Measurements from ENCODE around the gene ZNF746. TPM values are rescaled to one million over a fixed set of nuclear protein-coding genes. Genes with fewer than 3 reads are reported as not detected.
"Not testable (repeated sequence)": the region's sequence is repeated elsewhere in the genome, so short reads cannot be mapped to it uniquely, and the experiment has no call there.

ZNF746 gene
- total RNA-seq, 4 donors from 2014 or later, result 15.1 to 30.4 (median 25.0) TPM

DNA sequence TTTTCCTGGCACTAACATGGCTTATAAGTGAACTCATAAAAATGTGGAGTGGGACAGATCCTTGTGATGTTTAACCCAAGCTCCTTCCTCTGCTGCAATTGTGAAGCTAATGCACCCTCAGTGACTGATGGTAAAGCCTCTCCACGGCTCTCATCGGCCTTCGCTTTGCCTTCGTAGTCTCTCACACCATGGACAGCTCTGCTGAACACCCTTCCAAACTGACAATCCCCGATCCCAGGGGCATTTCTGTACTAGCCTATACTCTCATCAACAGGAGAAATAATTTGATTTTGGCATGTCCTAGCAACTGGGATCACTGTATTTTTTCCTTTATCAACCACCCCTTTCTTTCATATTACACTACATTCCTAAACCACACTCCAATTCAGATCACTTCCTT is 42.9 kb downstream of the ZNF746 start:
- ATAC-seq (ENCODE audit: low FRiP score) (no peak), DNase-seq (ENCODE audit: low spot score) (no peak)
- TF ChIP-seq, protein P1, sequence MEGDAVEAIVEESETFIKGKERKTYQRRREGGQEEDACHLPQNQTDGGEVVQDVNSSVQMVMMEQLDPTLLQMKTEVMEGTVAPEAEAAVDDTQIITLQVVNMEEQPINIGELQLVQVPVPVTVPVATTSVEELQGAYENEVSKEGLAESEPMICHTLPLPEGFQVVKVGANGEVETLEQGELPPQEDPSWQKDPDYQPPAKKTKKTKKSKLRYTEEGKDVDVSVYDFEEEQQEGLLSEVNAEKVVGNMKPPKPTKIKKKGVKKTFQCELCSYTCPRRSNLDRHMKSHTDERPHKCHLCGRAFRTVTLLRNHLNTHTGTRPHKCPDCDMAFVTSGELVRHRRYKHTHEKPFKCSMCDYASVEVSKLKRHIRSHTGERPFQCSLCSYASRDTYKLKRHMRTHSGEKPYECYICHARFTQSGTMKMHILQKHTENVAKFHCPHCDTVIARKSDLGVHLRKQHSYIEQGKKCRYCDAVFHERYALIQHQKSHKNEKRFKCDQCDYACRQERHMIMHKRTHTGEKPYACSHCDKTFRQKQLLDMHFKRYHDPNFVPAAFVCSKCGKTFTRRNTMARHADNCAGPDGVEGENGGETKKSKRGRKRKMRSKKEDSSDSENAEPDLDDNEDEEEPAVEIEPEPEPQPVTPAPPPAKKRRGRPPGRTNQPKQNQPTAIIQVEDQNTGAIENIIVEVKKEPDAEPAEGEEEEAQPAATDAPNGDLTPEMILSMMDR (IDR thresholded peaks at IDR 0.05), result no peak

- TF ChIP-seq, protein P1 (IDR thresholded peaks at IDR 0.05), result no peak
- DNase-seq (ENCODE audit: low spot score), result no peak
- no peak for ATAC-seq (ENCODE audit: low FRiP score)
Measured at GRCh38 chr7:149454006-149454405, 43.6 kb downstream of the ZNF746 start.

DNA sequence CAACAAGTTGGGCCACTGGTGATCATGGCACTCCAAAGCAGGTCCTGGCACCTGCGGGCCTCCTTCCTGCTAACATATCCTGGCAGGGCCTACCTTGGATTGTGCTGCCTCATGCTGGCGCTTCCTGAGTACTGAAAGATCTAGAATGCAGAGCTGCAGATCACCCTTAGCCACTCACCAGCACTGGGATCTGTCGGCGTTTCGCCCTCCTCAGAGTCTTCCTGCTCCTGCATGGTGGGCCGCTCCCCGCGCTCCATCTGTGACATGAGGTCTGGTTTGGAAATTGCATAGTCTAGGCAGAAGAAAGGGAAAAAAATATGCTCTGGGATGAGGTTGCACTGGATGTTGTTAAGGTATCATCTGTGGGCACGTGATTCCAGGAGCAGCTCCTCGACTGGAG is 46.8 kb downstream of the ZNF746 start:
- DNase-seq (ENCODE audit: low spot score) (no peak), ATAC-seq (ENCODE audit: low FRiP score) (no peak)
- TF ChIP-seq, protein P1 (IDR thresholded peaks at IDR 0.05), result no peak

GRCh38 chr7:149449897-149450296 is 47.7 kb downstream of the ZNF746 start:
- TF ChIP-seq, protein P1 (IDR thresholded peaks at IDR 0.05), result no peak
- DNase-seq (ENCODE audit: low spot score) (no peak), ATAC-seq (ENCODE audit: low FRiP score) (no peak)

DNA sequence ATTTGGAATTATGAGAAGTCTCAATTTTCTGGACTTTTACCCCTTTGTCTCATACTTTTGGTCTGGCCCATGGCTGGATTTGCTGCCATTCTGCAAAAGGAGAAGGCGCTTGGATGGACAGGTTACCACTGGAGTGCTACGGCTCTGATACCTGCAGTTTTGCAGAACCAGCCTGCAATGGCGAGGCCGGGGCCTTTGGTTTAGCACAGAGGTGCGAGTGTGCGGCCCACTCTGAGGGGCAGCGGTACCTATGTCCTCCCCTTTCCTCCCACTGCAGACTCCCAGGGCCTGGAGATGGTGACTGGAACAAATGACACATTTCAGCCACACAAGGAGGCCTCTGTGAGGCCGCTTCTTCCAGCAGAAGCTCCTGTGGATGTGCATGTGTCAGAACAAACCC is 48.6 kb downstream of the ZNF746 start:
- DNase-seq (ENCODE audit: low spot score) (no peak), ATAC-seq (ENCODE audit: low FRiP score) (no peak)

DNA sequence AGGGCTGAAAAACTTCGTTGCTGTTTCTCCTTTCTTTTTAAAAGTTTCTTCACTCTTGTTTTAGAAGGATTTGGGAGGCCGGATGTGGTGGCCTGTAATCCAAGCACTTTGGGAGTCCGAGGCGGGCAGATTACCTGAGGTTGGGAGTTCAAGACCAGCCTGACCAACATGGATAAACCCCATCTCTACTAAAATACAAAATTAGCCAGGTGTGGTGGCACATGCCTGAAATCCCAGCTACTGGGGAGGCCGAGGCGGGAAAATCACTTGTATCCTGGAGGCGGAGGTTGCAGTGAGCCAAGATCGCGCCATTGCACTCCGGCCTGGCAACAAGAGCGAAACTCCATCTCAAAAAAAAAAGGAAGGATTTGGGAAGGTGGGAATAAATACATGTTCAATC is 51.6 kb downstream of the ZNF746 start:
- DNase-seq (ENCODE audit: low spot score); ATAC-seq (ENCODE audit: low FRiP score): not testable (repeated sequence)

More for the DNA sequence above, 48.6 kb downstream of the ZNF746 start:
- TF ChIP-seq, protein P1 (IDR thresholded peaks at IDR 0.05), result no peak

DNA sequence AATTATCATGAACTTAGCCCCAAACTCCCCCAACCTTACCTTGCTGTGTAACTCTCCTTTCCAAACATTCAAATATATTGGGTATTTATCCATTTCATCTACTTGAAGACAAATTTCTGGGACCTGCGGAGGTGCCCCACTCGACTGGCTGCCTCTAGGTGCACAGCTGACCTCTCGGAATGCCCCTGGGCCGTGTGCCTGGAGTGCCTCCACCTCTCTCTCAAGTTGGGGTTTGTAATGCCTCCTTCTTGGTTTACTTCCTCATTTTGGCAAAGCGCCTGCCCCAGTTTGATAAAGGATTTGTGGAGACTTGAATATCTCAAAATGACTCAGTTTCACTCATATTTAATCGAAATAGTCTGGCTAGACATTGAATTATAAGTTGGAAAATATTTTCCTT is 53.3 kb downstream of the ZNF746 start:
- TF ChIP-seq, protein P1 (IDR thresholded peaks at IDR 0.05), result no peak

GRCh38 chr7:149443523-149443922 is 54.1 kb downstream of the ZNF746 start:
- DNase-seq (ENCODE audit: low spot score) (no peak), ATAC-seq (ENCODE audit: low FRiP score) (no peak)
- TF ChIP-seq, protein P1 (IDR thresholded peaks at IDR 0.05), result no peak

More for the DNA sequence above, 53.3 kb downstream of the ZNF746 start:
- DNase-seq (ENCODE audit: low spot score) (no peak), ATAC-seq (ENCODE audit: low FRiP score) (no peak)

All from omental fat pad (tissue), 4 donors.